ENCODE results near the gene ATP5ME. TPM values are rescaled to one million over a fixed set of nuclear protein-coding genes. Genes with fewer than 3 reads are reported as not detected.

ATP5ME gene
- total RNA-seq, 1 experiment from 2014 or later: 425 TPM

- H2BK5ac ChIP-seq (ENCODE audit: insufficient read length, low read length): no peak overlapping the region
- no peaks in the 10 kb centered on the region for H3K79me2 ChIP-seq (ENCODE audit: insufficient read depth, low read length)
- no peak overlapping the region for H2BK120ac ChIP-seq (ENCODE audit: low read depth, low read length, poor library complexity, severe bottlenecking)
- H3K23me2 ChIP-seq (ENCODE audit: insufficient read length, low read depth, low read length, poor library complexity, severe bottlenecking): peaks cover 2% of the 10 kb centered on the region
- no peaks in the 10 kb centered on the region for H3K27me3 ChIP-seq (ENCODE audit: insufficient read depth, low read length)
- peak overlapping the region; percentile 78 for H3K4me2 ChIP-seq (ENCODE audit: insufficient read depth, insufficient read length, low read length)
- H2BK20ac ChIP-seq (ENCODE audit: low read depth, low read length, poor library complexity, severe bottlenecking): no peak overlapping the region
- Mint-ChIP-seq H3K4me3 (peak overlapping the region; percentile 71 to 80), H3K36me3 (ENCODE audit: insufficient read depth in 1 of 3, low read depth in 3 of 3) (peaks cover 0 to 2% (median 0%) of the 10 kb centered on the region in 3 experiments; a peak in 4 of 7 replicates), H3K9me3 (no peaks in the 10 kb centered on the region), H3K27me3 (ENCODE audit: low read depth) (peaks cover 2% of the 10 kb centered on the region; the same call in 1 of the 2 replicates), H3K27ac (no peak overlapping the region), H3K4me1 (peaks cover 0 to 3% of the 10 kb centered on the region in 2 experiments; a peak in 1 of 4 replicates)
- peak overlapping the region; percentile 60; the same call in 1 of the 2 replicates for H3K14ac ChIP-seq (ENCODE audit: insufficient read depth, low read length)
- no peak overlapping the region for H3K27ac ChIP-seq (ENCODE audit: insufficient read length, low read depth, low read length)
- peak overlapping the region; percentile 77 for H3K9ac ChIP-seq (ENCODE audit: extremely low read depth, insufficient read length, low read length)
- H3K9me3 ChIP-seq (ENCODE audit: control insufficient read depth, low read depth, low read length): no peaks in the 10 kb centered on the region
- no peak overlapping the region for H4K8ac ChIP-seq (replicated peaks; ENCODE audit: insufficient read length, low read depth, low read length)
- no peak overlapping the region for H3K56ac ChIP-seq (ENCODE audit: insufficient read length, low read depth, low read length)
- peak; percentile 38; the same call in 2 of the 3 replicates for TF ChIP-seq CTCF (conservative IDR thresholded peaks at IDR 0.05)
- no peaks in the 10 kb centered on the region for H3K79me1 ChIP-seq (ENCODE audit: insufficient read depth, low read depth, low read length, poor library complexity, severe bottlenecking)
- no peak overlapping the region for H3K23ac ChIP-seq (ENCODE audit: insufficient read length, low read depth, low read length)
- peak; percentile 82 for DNase-seq
- H2BK12ac ChIP-seq (ENCODE audit: insufficient read length, low read depth, low read length): no peak overlapping the region
- H3K4me1 ChIP-seq (ENCODE audit: insufficient read depth, low read length): no peaks in the 10 kb centered on the region
- no peak overlapping the region for H4K91ac ChIP-seq (ENCODE audit: insufficient read length, low read depth, low read length)
- no peak overlapping the region for H3K18ac ChIP-seq (ENCODE audit: insufficient read length, low read depth, low read length)
- no CpG with 5 or more reads among the region's 80 CpGs for WGBS (ENCODE audit: extremely low coverage, insufficient read length, low lambda C conversion rate)
- no peak overlapping the region for H2AFZ ChIP-seq (ENCODE audit: low read length)
- no peak overlapping the region for H4K5ac ChIP-seq (ENCODE audit: insufficient read length, low read depth, low read length)
- no peak overlapping the region for H2BK15ac ChIP-seq (ENCODE audit: low read depth, low read length)
- no peaks in the 10 kb centered on the region for H4K20me1 ChIP-seq (ENCODE audit: control insufficient read depth, insufficient read depth, insufficient read length)
- H3K4ac ChIP-seq (ENCODE audit: low read depth, low read length): no peak overlapping the region
- H2AK5ac ChIP-seq (ENCODE audit: insufficient read length, low read length): no peak overlapping the region
- H3T11ph ChIP-seq (ENCODE audit: low read length): no peak overlapping the region
Observed at GRCh38 chr4:663438-664428, 10.3 kb downstream of the ATP5ME start.

Data from H9 (cell line).